Breast epithelium (tissue), 4 donors: ENCODE data around the gene METTL23. TPM values are rescaled to one million over a fixed set of nuclear protein-coding genes. Genes with fewer than 3 reads are reported as not detected.

Experiments used
- DNase-seq, 2 donors: peaks; one replicate each; pipeline ENCODE4 v3.0.0-alpha.2; 2019; ENCODE audit warnings: low spot score in 2 of 2
- H3K27ac ChIP-seq, 2 donors: fragments of 200-600 bp; sonication (generic) in 1 of 2; one replicate each; pipeline ENCODE4 v1.5.1; 2016 to 2019; ENCODE audit warnings: mild to moderate bottlenecking in 1 of 2
- H3K27me3 ChIP-seq, 2 donors: fragments of 200-600 bp; sonication (generic) in 1 of 2; one replicate each; pipeline versions ENCODE4 v1.5.1 to v1.6.0; 2017 to 2019; ENCODE audit warnings: control low read depth in 1 of 2, mild to moderate bottlenecking in 1 of 2
- H3K36me3 ChIP-seq: fragments of 200-600 bp; one replicate; pipeline ENCODE4 v1.5.1; 2019
- H3K4me1 ChIP-seq, 2 donors: fragments of 200-600 bp; sonication (generic); one replicate each; pipeline ENCODE4 v1.5.1; 2016 to 2019; ENCODE audit warnings: control low read depth in 1 of 2
- H3K4me3 ChIP-seq, 3 donors: fragments of 200-600 bp; sonication (generic); 1 replicate in 2 of 3; 2 replicates in 1 of 3; pipeline ENCODE4 v1.5.1; 2016 to 2019; ENCODE audit warnings: mild to moderate bottlenecking in 3 of 3, moderate library complexity in 2 of 3
- H3K9me3 ChIP-seq, 2 donors: fragments of 200-600 bp; sonication (generic) in 1 of 2; one replicate each; pipeline ENCODE4 v1.5.1; 2016 to 2019; ENCODE audit warnings: control low read depth in 1 of 2
- POLR2A ChIP-seq: fragments of 450-650 bp; IDR thresholded peaks from one replicate; pipeline ENCODE4 v1.6.1; 2016; ENCODE audit warnings: antibody characterized with exemption, mild to moderate bottlenecking, moderate library complexity
- POLR2AphosphoS5 ChIP-seq, 3 donors: sonication (generic); formaldehyde crosslinking; IDR thresholded peaks; one replicate each; pipeline ENCODE4 v1.6.1; 2017; ENCODE audit warnings: antibody characterized with exemption in 3 of 3
- intact Hi-C: fragments of 100-400 bp; cut with DNase I; formaldehyde crosslinking; loops from one replicate; pipeline ENCODE4 v1.15.1; 2023; ENCODE audit warnings: low total_unique reads
- total RNA-seq, 3 donors: library from RNA; depleted of rRNA; stranded (reverse); fragments of >200 nt; gene quantifications; one replicate each; pipeline ENCODE4 v1.1.0, GENCODE V29; 2016
- TF ChIP-seq, protein P1 (sequence below), 3 donors: fragments of 450-650 bp; IDR thresholded peaks; one replicate each; pipeline ENCODE4 v1.5.1; 2016 to 2017; ENCODE audit warnings: antibody characterized with exemption in 3 of 3, mild to moderate bottlenecking in 3 of 3, moderate library complexity in 3 of 3

Gene METTL23
- total RNA-seq, 3 donors from 2014 or later = 25.6 to 47.7 (median 28.5) TPM

DNA sequence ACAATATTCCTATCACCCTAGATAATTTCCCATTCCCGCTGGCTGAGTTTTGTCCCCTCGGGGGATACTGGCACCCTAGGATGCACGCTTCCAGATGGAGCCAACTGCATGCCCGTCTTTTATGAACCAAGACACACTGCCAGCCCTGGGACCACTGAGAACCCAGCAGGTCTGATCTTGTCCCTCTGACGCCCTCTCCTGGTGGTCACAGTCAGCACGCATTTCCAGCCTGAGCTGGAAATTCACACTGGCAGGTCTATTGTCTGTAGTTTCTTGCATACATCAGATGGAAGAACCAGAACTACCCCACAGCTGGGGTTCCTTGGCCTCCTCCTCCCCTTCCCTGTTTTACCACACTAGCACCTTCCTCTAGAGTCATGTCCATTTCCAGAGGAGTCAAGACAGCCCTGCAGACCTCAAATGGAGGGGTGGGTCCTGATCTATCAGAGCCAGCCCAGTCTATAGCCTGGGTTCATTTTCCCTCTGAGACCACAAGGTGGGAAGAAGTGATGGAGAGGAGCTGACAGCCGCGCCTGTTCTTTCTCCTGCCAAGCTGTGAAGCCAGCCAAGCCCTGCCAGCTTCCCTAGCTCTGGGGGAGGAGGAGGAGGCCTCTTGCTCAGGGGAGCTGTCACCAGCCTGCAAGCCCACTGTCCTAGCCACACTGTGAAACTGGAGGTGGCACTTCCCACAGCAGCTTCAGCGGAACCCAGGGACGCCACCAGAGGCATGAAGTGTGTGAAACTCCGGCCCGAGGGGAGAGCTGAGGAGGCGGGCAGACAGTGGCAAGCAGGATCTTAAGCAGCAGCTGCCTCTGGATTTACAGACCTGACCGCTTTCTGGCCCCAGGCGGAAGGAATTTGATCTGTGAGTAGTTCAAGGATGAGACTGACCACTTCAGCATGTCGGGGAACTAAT lies 45.2 kb upstream of the METTL23 start:
- Histone ChIP-seq H3K9me3 (no peaks in the 10 kb centered on the region), H3K36me3 (no peaks in the 10 kb centered on the region), H3K4me1 (no peaks in the 10 kb centered on the region), H3K27ac (peak overlapping the region in 1 of 2 donors; percentile 10), H3K27me3 (no peaks in the 10 kb centered on the region), H3K4me3 (no peak overlapping the region)
- intact Hi-C loops = no loop called here
- DNase-seq = no peak
- TF ChIP-seq POLR2AphosphoS5 (IDR thresholded peaks at IDR 0.05) (peak in 1 of 3 donors; percentile 15), POLR2A (no peak)
- TF ChIP-seq, protein P1, sequence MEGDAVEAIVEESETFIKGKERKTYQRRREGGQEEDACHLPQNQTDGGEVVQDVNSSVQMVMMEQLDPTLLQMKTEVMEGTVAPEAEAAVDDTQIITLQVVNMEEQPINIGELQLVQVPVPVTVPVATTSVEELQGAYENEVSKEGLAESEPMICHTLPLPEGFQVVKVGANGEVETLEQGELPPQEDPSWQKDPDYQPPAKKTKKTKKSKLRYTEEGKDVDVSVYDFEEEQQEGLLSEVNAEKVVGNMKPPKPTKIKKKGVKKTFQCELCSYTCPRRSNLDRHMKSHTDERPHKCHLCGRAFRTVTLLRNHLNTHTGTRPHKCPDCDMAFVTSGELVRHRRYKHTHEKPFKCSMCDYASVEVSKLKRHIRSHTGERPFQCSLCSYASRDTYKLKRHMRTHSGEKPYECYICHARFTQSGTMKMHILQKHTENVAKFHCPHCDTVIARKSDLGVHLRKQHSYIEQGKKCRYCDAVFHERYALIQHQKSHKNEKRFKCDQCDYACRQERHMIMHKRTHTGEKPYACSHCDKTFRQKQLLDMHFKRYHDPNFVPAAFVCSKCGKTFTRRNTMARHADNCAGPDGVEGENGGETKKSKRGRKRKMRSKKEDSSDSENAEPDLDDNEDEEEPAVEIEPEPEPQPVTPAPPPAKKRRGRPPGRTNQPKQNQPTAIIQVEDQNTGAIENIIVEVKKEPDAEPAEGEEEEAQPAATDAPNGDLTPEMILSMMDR (IDR thresholded peaks at IDR 0.05) = peak; percentile 12 to 53 (median 51)

GRCh38 chr17:76682296-76682695 lies 44.3 kb upstream of the METTL23 start:
- no peaks in the 10 kb centered on the region for H3K27me3 ChIP-seq
- no peaks in the 10 kb centered on the region for H3K4me1 ChIP-seq
- TF ChIP-seq POLR2AphosphoS5 (IDR thresholded peaks at IDR 0.05) (no peak), POLR2A (no peak)
- TF ChIP-seq, protein P1 (IDR thresholded peaks at IDR 0.05) = no peak
- no peaks in the 10 kb centered on the region for H3K9me3 ChIP-seq
- peak overlapping the region in 1 of 2 donors; percentile 10 for H3K27ac ChIP-seq
- no peak overlapping the region for H3K4me3 ChIP-seq
- no peak for DNase-seq
- no peaks in the 10 kb centered on the region for H3K36me3 ChIP-seq
- intact Hi-C loops = no loop called here

GRCh38 chr17:76683011-76683755 lies 43.5 kb upstream of the METTL23 start:
- intact Hi-C loops = no loop called here
- no peaks in the 10 kb centered on the region for H3K4me1 ChIP-seq
- DNase-seq = no peak
- no peaks in the 10 kb centered on the region for H3K27me3 ChIP-seq
- H3K4me3 ChIP-seq = no peak overlapping the region
- no peaks in the 10 kb centered on the region for H3K9me3 ChIP-seq
- peak overlapping the region in 1 of 2 donors; percentile 10 for H3K27ac ChIP-seq
- no peak for TF ChIP-seq POLR2A
- TF ChIP-seq, protein P1 (IDR thresholded peaks at IDR 0.05) = no peak
- no peaks in the 10 kb centered on the region for H3K36me3 ChIP-seq

- no peak for DNase-seq
- TF ChIP-seq POLR2AphosphoS5 (IDR thresholded peaks at IDR 0.05) (no peak), POLR2A (no peak)
- TF ChIP-seq, protein P1 (IDR thresholded peaks at IDR 0.05) = no peak
- intact Hi-C loops = no loop called here
- Histone ChIP-seq H3K4me1 (peaks cover 0 to 4% of the 10 kb centered on the region in 2 donors), H3K9me3 (no peaks in the 10 kb centered on the region), H3K4me3 (no peak overlapping the region), H3K27me3 (no peaks in the 10 kb centered on the region), H3K27ac (no peak overlapping the region), H3K36me3 (no peaks in the 10 kb centered on the region)
Measured at GRCh38 chr17:76683921-76684745, 42.5 kb upstream of the METTL23 start.
